Colonic mucosa (tissue), 4 donors: ENCODE measurements around the gene TEX14. TPM values are rescaled to one million over a fixed set of nuclear protein-coding genes. Genes with fewer than 3 reads are reported as not detected.

Experiments used
- DNase-seq: peaks from one replicate; pipeline ENCODE4 v3.0.0-alpha.2; 2020
- H3K27ac ChIP-seq: fragments of 200-600 bp; one replicate; pipeline ENCODE4 v1.8.0; 2021
- H3K27me3 ChIP-seq: fragments of 200-600 bp; one replicate; pipeline ENCODE4 v1.8.0; 2021
- H3K36me3 ChIP-seq: fragments of 200-600 bp; one replicate; pipeline ENCODE4 v1.8.0; 2021
- H3K4me1 ChIP-seq: fragments of 200-600 bp; one replicate; pipeline ENCODE4 v1.8.0; 2021; ENCODE audit warnings: mild to moderate bottlenecking
- H3K4me3 ChIP-seq: fragments of 200-600 bp; one replicate; pipeline ENCODE4 v1.8.0; 2021
- H3K9ac ChIP-seq, 2 donors: one replicate each; pipeline ENCODE4 v1.7.0; 2013; ENCODE audit warnings: control low read depth in 2 of 2, low read depth in 2 of 2, low read length in 2 of 2
- H3K9me3 ChIP-seq: fragments of 200-600 bp; one replicate; pipeline ENCODE4 v1.8.0; 2021
- intact Hi-C: fragments of 100-400 bp; cut with DNase I; formaldehyde crosslinking; loops from one replicate; pipeline ENCODE4 v1.14.1; 2022
- total RNA-seq, 2 donors: library from RNA; stranded (reverse); fragmentation: NEBNext Ultra II Directional in 1 of 2; extraction: Animal tissue kit (Norgen Biotek cat#: 25700) in 1 of 2; gene quantifications; one replicate each; pipeline ENCODE4 v1.2.1, GENCODE V29; 2021
- TF ChIP-seq, protein P1 (sequence below): fragments of 200-600 bp; IDR thresholded peaks from one replicate; pipeline ENCODE4 v1.8.0; 2022; ENCODE audit warnings: antibody characterized with exemption, mild to moderate bottlenecking
- donor health status: healthy.
- donor health status: DM: no; HTN: no; CAD: no.
- donor health status: DM: no; HTN: no; CAD: no.

The TEX14 gene
- total RNA-seq, 2 donors from 2014 or later = 0.10 TPM; not detected in 1

DNA sequence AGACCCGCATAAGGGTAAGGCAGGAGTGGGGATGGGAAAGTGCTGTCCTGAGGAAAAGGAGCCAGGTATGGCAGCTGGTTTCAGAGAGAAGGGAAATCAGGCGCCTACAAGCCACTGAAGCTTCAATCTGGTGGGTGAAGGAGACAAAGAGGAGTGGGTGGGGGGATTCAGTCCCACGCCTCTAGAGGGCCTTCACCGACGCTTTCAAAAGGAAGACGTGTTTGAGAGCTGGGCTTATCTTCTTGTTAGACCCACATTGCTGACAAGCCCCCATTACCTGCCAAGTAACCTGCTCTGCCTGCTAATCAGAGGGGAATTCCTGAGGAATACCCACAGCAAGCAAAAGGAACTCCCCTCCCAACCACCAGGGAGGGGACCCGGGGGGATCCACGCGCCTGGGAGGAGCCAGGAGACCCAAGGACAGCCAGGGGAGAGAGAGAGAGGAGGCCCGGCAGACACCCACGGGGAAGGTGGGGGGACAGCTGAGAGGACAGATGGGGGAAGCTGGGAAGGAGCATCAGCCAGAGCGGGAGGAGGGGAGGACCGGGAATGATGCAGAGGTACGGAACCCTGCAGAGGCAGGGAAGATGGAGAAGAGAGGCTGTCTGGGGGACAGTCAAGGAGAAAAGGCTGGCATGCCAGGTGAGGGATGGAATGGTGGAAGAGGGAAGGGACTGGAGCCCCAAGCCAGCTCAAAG lies 178.4 kb downstream of the TEX14 start:
- TF ChIP-seq, protein P1, sequence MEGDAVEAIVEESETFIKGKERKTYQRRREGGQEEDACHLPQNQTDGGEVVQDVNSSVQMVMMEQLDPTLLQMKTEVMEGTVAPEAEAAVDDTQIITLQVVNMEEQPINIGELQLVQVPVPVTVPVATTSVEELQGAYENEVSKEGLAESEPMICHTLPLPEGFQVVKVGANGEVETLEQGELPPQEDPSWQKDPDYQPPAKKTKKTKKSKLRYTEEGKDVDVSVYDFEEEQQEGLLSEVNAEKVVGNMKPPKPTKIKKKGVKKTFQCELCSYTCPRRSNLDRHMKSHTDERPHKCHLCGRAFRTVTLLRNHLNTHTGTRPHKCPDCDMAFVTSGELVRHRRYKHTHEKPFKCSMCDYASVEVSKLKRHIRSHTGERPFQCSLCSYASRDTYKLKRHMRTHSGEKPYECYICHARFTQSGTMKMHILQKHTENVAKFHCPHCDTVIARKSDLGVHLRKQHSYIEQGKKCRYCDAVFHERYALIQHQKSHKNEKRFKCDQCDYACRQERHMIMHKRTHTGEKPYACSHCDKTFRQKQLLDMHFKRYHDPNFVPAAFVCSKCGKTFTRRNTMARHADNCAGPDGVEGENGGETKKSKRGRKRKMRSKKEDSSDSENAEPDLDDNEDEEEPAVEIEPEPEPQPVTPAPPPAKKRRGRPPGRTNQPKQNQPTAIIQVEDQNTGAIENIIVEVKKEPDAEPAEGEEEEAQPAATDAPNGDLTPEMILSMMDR = no peak
- no peak overlapping the region for H3K27ac ChIP-seq
- intact Hi-C loops = no loop called here
- peak overlapping the region; percentile 69 to 70 for H3K9ac ChIP-seq
- DNase-seq = no peak
- H3K36me3 ChIP-seq = peaks cover 10% of the 10 kb centered on the region
- H3K9me3 ChIP-seq = no peaks in the 10 kb centered on the region
- peaks cover 8% of the 10 kb centered on the region for H3K4me1 ChIP-seq
- peak overlapping the region; percentile 93 for H3K4me3 ChIP-seq
- H3K27me3 ChIP-seq = no peaks in the 10 kb centered on the region

DNA sequence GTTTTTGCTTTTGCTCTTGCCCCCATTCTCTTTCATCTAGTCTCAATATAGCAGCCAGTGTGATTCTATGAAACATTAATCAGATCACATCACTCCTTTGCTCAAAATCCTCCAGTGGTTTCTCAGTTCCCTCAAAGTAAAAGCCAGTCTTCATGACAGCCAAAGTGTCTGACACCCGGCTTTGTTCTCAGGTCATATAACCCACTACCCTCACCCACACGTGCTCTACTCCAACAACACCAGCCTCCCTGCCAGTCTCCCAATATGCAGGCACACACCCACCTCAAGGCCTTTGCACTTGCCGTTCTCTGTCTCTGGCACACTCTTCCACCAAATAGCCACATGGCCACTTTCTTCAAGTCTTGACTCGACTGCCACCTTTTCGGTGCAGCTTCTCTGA lies 181.8 kb downstream of the TEX14 start:
- peaks cover 36% of the 10 kb centered on the region for H3K36me3 ChIP-seq
- TF ChIP-seq, protein P1 = no peak

DNA sequence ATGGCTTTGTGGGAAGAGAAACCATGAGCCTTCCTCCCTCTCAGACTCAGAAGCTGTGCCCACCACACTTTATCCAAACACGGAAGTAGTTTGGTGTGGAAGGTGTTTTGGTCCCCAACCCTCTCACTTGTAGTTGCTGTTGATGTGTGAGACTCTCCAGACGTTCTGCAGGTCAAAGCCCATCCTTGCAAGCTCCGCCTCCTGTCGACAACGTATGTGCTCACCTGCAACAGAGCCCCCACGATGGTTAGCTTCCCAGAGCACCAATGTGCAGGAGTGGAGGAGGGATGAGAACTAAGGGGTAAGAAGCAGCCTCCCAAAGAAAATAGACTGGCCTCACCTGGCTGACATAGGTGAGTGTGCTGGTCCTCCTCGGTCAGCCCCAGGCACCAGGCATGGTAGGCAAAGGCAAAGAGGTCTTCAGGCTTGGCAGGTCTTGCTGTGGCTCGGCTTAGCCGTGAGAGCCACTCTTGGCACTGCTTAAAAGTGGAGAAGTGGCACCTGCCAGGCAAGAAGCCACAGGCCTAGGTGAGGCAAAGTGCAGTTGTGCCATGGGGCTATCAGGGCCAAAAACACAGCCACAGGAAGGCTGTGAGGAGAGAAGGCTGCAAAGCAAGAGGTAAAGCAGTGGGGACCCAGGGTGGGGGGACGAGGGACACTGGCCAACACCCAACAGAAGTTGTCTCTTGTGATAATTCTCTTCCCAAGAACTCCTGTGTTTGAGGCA lies 183.3 kb downstream of the TEX14 start:
- no peaks in the 10 kb centered on the region for H3K27me3 ChIP-seq
- intact Hi-C loops = loop anchor here (10.0 kb wide), 1 partner anchor 154 kb away; the partner anchor contains the start of gene SUPT4H1
- H3K9ac ChIP-seq = no peak overlapping the region
- TF ChIP-seq, protein P1 = no peak
- no peak for DNase-seq
- no peak overlapping the region for H3K4me3 ChIP-seq
- H3K9me3 ChIP-seq = no peaks in the 10 kb centered on the region
- peaks cover 3% of the 10 kb centered on the region for H3K4me1 ChIP-seq
- peaks cover 44% of the 10 kb centered on the region for H3K36me3 ChIP-seq
- H3K27ac ChIP-seq = no peak overlapping the region

More for the DNA sequence above, 181.8 kb downstream of the TEX14 start:
- no peak for DNase-seq
- no peaks in the 10 kb centered on the region for H3K27me3 ChIP-seq
- H3K9ac ChIP-seq = no peak overlapping the region
- H3K4me1 ChIP-seq = peaks cover 4% of the 10 kb centered on the region
- H3K4me3 ChIP-seq = no peak overlapping the region
- intact Hi-C loops = no loop called here
- H3K9me3 ChIP-seq = no peaks in the 10 kb centered on the region
- no peak overlapping the region for H3K27ac ChIP-seq

DNA sequence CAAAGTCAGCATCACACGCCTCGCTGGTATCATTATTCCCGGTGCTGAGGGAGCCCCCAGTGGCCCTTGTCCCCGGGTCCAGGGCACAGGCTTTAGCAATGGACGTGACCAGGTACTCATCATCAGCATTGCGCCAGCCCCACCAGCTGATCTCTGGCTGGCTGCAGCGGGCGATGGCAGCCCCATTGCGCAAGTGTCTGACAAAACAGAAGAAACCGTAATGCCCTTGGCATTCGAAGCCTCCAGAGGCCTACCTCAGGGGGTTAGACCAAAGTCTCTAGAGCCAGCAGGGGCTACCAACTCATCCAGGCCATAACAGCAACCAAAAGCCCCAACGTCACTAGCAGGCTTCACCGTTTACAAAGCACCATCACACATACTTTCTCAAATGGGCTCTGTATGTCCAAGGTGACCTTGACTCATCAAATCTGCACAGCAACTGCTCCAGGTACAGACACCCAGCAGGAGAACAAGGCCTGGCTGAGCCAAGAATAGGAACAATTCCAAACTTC lies 184.7 kb downstream of the TEX14 start:
- Histone ChIP-seq H3K4me1 (no peaks in the 10 kb centered on the region), H3K27me3 (no peaks in the 10 kb centered on the region), H3K9me3 (no peaks in the 10 kb centered on the region), H3K9ac (no peak overlapping the region), H3K36me3 (peaks cover 52% of the 10 kb centered on the region), H3K27ac (no peak overlapping the region), H3K4me3 (no peak overlapping the region)
- intact Hi-C loops = loop anchor here (10.0 kb wide), 1 partner anchor 152 kb away; the partner anchor contains the start of gene SUPT4H1
- no peak for DNase-seq
- TF ChIP-seq, protein P1 = no peak

Other genes starting within 250 kb of the TEX14 start
- under 1 TPM in 1 of 2 donors, not detected in 1; 0.07 TPM for gene HSF5, start 203.6 kb downstream of the TEX14 start, total RNA-seq
- gene MTMR4, start 177.4 kb downstream of the TEX14 start, total RNA-seq = 10 to 100 TPM; 43.5 to 45.3 TPM
- gene RAD51C, start 557 bp upstream of the TEX14 start, total RNA-seq = 10 to 100 TPM; 13.2 to 20.2 TPM
- gene PPM1E, start 63.8 kb upstream of the TEX14 start, total RNA-seq = under 1 TPM; 0.05 to 0.32 TPM